Transverse colon (tissue), 4 donors: ENCODE measurements around the gene SLC26A8.

Experiments
- CTCF ChIP-seq, 5 experiments: fragments of 200-600 bp in 3 of 5; fragments of 450-650 bp in 2 of 5; sonication (generic) in 3 of 5; IDR thresholded peaks; 1 replicate in 2 of 5; 2 replicates in 3 of 5; pipeline ENCODE4 v1.5.1; 2016 to 2017; ENCODE audit warnings: antibody characterized with exemption in 5 of 5, inconsistent platforms in 3 of 5, mild to moderate bottlenecking in 2 of 5, moderate library complexity in 1 of 5
- EP300 ChIP-seq: sonication (generic); formaldehyde crosslinking; IDR thresholded peaks from one replicate; pipeline ENCODE4 v1.6.1; 2017; ENCODE audit warnings: antibody characterized with exemption, low read depth
- POLR2A ChIP-seq: fragments of 450-650 bp; IDR thresholded peaks from one replicate; pipeline ENCODE4 v1.6.1; 2016; ENCODE audit warnings: antibody characterized with exemption, mild to moderate bottlenecking, moderate library complexity
- POLR2AphosphoS5 ChIP-seq, 3 donors: sonication (generic); formaldehyde crosslinking; IDR thresholded peaks; one replicate each; pipeline ENCODE4 v1.6.1; 2016; ENCODE audit warnings: antibody characterized with exemption in 3 of 3

- TF ChIP-seq CTCF (IDR thresholded peaks at IDR 0.05) (no peak), POLR2A (no peak), EP300 (no peak), POLR2AphosphoS5 (IDR thresholded peaks at IDR 0.05) (no peak)
These were observed 47.3 kb upstream of the SLC26A8 start for GRCh38 chr6:36071714-36072113.
